Measurements from ENCODE around the gene ACTR8.

ACTR8 gene

DNA sequence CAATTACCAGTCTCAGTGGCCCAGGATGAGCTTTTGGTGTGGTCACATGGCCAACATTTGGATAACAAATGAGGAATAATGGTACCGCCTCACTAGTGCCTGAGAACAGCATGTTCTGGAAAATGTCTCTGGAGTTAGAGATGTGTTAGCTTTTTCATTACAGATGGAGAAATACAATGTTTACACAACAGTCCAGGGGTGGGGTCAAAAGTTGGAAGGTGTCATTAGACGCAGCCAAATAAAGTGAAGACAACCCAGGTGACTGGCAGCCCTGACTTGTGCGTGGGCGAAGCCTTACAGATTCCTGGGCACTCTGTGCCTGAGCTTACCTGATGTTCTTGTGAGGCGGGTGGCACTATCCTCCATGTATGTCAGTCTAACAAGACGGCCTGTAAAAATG lies 22.8 kb downstream of the ACTR8 start:
- Histone ChIP-seq H3K4me2 (ENCODE audit: low read depth, low read length) (no peak overlapping the region), H3K4me3 (ENCODE audit: low read length) (no peak overlapping the region), H3K27ac (ENCODE audit: low read length) (no peak overlapping the region), H3K27me3 (replicated peaks; ENCODE audit: insufficient read depth, low read length) (no peaks in the 10 kb centered on the region), H2AFZ (ENCODE audit: low read length) (no peak overlapping the region), H3K9me2 (replicated peaks; ENCODE audit: insufficient read depth, low read length) (no peaks in the 10 kb centered on the region), H3K36me3 (replicated peaks; ENCODE audit: insufficient read depth, low read length) (0 out of 2 replicates have a peak, but pooled peaks cover 5% of the 10 kb centered on the region), H3K79me2 (ENCODE audit: low read length) (no peaks in the 10 kb centered on the region), H3K9me3 (replicated peaks; ENCODE audit: insufficient read depth, low read length) (no peaks in the 10 kb centered on the region), H3K4me1 (ENCODE audit: low read length) (no peaks in the 10 kb centered on the region), H4K20me1 (ENCODE audit: insufficient read depth, low read length) (no peaks in the 10 kb centered on the region), H3F3A (ENCODE audit: insufficient read depth, low read length) (no peaks in the 10 kb centered on the region), H3K9ac (ENCODE audit: low read length) (no peak overlapping the region)
- DNase-seq: no peak
- TF ChIP-seq, protein P1, sequence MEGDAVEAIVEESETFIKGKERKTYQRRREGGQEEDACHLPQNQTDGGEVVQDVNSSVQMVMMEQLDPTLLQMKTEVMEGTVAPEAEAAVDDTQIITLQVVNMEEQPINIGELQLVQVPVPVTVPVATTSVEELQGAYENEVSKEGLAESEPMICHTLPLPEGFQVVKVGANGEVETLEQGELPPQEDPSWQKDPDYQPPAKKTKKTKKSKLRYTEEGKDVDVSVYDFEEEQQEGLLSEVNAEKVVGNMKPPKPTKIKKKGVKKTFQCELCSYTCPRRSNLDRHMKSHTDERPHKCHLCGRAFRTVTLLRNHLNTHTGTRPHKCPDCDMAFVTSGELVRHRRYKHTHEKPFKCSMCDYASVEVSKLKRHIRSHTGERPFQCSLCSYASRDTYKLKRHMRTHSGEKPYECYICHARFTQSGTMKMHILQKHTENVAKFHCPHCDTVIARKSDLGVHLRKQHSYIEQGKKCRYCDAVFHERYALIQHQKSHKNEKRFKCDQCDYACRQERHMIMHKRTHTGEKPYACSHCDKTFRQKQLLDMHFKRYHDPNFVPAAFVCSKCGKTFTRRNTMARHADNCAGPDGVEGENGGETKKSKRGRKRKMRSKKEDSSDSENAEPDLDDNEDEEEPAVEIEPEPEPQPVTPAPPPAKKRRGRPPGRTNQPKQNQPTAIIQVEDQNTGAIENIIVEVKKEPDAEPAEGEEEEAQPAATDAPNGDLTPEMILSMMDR (IDR thresholded peaks at IDR 0.05; ENCODE audit: low read length): no peak
- no peak for TF ChIP-seq EZH2phosphoT487 (IDR thresholded peaks at IDR 0.05; ENCODE audit: low read length)
- no peak for TF ChIP-seq EZH2 (optimal IDR thresholded peaks at IDR 0.05; ENCODE audit: low read depth, low read length)

DNA sequence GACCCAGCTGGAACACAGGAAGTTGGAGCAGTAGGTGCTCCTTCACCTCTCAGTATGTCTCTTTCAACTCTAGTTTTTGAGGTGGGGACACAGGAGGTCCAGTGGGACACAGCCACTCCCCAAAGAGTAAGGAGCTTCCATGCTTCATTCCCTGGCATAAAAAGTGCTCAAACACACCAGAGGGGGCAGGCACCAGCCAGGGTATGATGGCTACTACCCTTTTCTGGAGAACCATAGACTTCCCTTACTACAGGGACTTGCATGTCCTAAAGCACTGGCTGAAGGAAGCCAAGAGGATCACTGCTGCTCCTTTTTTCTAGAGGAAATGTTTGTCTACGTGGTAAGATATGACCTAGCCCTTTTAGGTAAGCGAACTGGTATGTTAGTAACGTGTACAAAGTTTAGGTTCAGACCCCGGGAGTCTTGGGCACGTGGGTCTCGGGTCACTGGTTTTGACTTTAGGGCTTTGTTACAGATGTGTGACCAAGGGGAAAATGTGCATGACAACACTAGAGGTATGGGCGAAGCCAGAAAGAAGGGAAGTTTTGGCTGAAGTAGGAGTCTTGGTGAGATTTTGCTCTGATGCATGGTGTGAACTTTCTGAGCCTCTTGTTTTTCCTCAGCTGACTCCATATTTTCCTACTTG lies 23.7 kb downstream of the ACTR8 start:
- H3K79me2 ChIP-seq (ENCODE audit: low read length): no peaks in the 10 kb centered on the region
- H3K36me3 ChIP-seq (replicated peaks; ENCODE audit: insufficient read depth, low read length): 0 out of 2 replicates have a peak, but pooled peaks cover 5% of the 10 kb centered on the region
- no peak overlapping the region for H2AFZ ChIP-seq (ENCODE audit: low read length)
- H3K4me3 ChIP-seq (ENCODE audit: low read length): no peak overlapping the region
- no peak overlapping the region for H3K9ac ChIP-seq (ENCODE audit: low read length)
- no peaks in the 10 kb centered on the region for H4K20me1 ChIP-seq (ENCODE audit: insufficient read depth, low read length)
- H3K27me3 ChIP-seq (replicated peaks; ENCODE audit: insufficient read depth, low read length): no peaks in the 10 kb centered on the region
- no peak overlapping the region for H3K4me2 ChIP-seq (ENCODE audit: low read depth, low read length)
- TF ChIP-seq EZH2phosphoT487 (IDR thresholded peaks at IDR 0.05; ENCODE audit: low read length) (no peak), EZH2 (optimal IDR thresholded peaks at IDR 0.05; ENCODE audit: low read depth, low read length) (no peak)
- TF ChIP-seq, protein P1 (IDR thresholded peaks at IDR 0.05; ENCODE audit: low read length): no peak
- no peaks in the 10 kb centered on the region for H3K4me1 ChIP-seq (ENCODE audit: low read length)
- no peaks in the 10 kb centered on the region for H3K9me2 ChIP-seq (replicated peaks; ENCODE audit: insufficient read depth, low read length)
- DNase-seq: no peak
- no peaks in the 10 kb centered on the region for H3K9me3 ChIP-seq (replicated peaks; ENCODE audit: insufficient read depth, low read length)
- no peaks in the 10 kb centered on the region for H3F3A ChIP-seq (ENCODE audit: insufficient read depth, low read length)
- no peak overlapping the region for H3K27ac ChIP-seq (ENCODE audit: low read length)

DNA sequence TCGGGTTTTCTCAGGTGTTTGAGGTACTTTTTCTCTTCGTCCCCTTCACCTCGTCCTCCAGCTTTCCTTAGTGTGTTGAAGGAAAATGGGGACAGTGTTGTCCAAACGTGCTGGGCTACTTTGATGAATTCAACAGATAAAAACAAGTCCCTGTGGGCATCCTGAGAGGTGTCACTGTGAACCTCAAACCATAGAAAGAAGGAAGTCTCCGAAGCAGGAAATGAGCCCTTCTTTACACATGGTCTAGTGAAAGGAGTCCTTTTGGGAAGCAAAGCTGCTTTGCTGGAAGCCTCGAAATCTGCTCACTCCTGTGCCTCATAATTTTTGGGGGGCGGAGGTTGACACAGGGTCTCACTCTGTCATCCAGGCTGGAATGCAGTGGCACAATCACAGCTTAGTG lies 25.0 kb downstream of the ACTR8 start:
- H4K20me1 ChIP-seq (ENCODE audit: insufficient read depth, low read length): no peaks in the 10 kb centered on the region
- H3K9me2 ChIP-seq (replicated peaks; ENCODE audit: insufficient read depth, low read length): no peaks in the 10 kb centered on the region
- TF ChIP-seq EZH2 (optimal IDR thresholded peaks at IDR 0.05; ENCODE audit: low read depth, low read length) (no peak), EZH2phosphoT487 (IDR thresholded peaks at IDR 0.05; ENCODE audit: low read length) (no peak)
- TF ChIP-seq, protein P1 (IDR thresholded peaks at IDR 0.05; ENCODE audit: low read length): no peak
- H3K4me1 ChIP-seq (ENCODE audit: low read length): no peaks in the 10 kb centered on the region
- no peak overlapping the region for H3K4me3 ChIP-seq (ENCODE audit: low read length)
- no peak overlapping the region for H2AFZ ChIP-seq (ENCODE audit: low read length)
- no peak overlapping the region for H3K9ac ChIP-seq (ENCODE audit: low read length)
- no peak overlapping the region for H3K4me2 ChIP-seq (ENCODE audit: low read depth, low read length)
- no peak for DNase-seq
- 0 out of 2 replicates have a peak, but pooled peaks cover 3% of the 10 kb centered on the region for H3K36me3 ChIP-seq (replicated peaks; ENCODE audit: insufficient read depth, low read length)
- no peaks in the 10 kb centered on the region for H3K27me3 ChIP-seq (replicated peaks; ENCODE audit: insufficient read depth, low read length)
- no peaks in the 10 kb centered on the region for H3F3A ChIP-seq (ENCODE audit: insufficient read depth, low read length)
- no peaks in the 10 kb centered on the region for H3K79me2 ChIP-seq (ENCODE audit: low read length)
- no peaks in the 10 kb centered on the region for H3K9me3 ChIP-seq (replicated peaks; ENCODE audit: insufficient read depth, low read length)
- H3K27ac ChIP-seq (ENCODE audit: low read length): no peak overlapping the region

All from MM.1S (cell line).